GM12891 (cell line): ENCODE data around the gene TMEM132D.

Experiments used
- POLR2A ChIP-seq: IDR thresholded peaks from 2 replicates; pipeline ENCODE4 v1.6.1; 2011; ENCODE audit warnings: low read depth, low read length, control low read depth
- POLR2AphosphoS5 ChIP-seq: IDR thresholded peaks from 2 replicates; pipeline ENCODE4 v1.6.1; 2011; ENCODE audit warnings: low read depth, low read length, control low read depth
- POU2F2 ChIP-seq: IDR thresholded peaks from 2 replicates; pipeline ENCODE4 v1.6.1; 2011; ENCODE audit warnings: low read depth, mild to moderate bottlenecking, control low read depth, low read length, moderate library complexity
- TAF1 ChIP-seq: IDR thresholded peaks from 2 replicates; pipeline ENCODE4 v1.6.1; 2011; ENCODE audit warnings: low read depth, low read length, control low read depth

- TF ChIP-seq POLR2AphosphoS5 = no peak
- no peak for TF ChIP-seq POLR2A
- TF ChIP-seq TAF1 = no peak
- no peak for TF ChIP-seq POU2F2
These were observed 806.4 kb downstream of the TMEM132D start for GRCh38 chr12:129097451-129097850.
